Panc1 (cell line): ENCODE results near the gene PLCD3. TPM values are rescaled to one million over a fixed set of nuclear protein-coding genes. Genes with fewer than 3 reads are reported as not detected.

Experiments used
- ATAC-seq: fragments of 200-7000 bp; cut with Tn5 transposase; 2 replicates; pipeline ENCODE4 v1.9.1; 2020; ENCODE audit warnings: mild to moderate bottlenecking, moderate library complexity
- BruUV-seq: library from RNA; stranded (reverse); fragments of 400-500 nt; replicated peaks from 2 replicates; lab custom pipeline; 2021; lab: Mats Ljungman, UMichigan
- CTCF ChIA-PET: fragments of 300-600 bp; sonication (Branson Sonifier 250); formaldehyde crosslinking; loops from one replicate; lab custom pipeline; 2022; ENCODE audit warnings: antibody characterized with exemption; lab: Charles Lee
- POLR2A ChIA-PET: fragments of 300-600 bp; sonication (Branson Sonifier 250); formaldehyde crosslinking; loops from one replicate; lab custom pipeline; 2022; ENCODE audit warnings: antibody characterized with exemption; lab: Charles Lee
- DNase-seq: peaks from one replicate; pipeline ENCODE4 v3.0.0-alpha.2; 2010; ENCODE audit warnings: low read depth, low spot score
- H3K27ac ChIP-seq: 2 replicates; pipeline ENCODE4 v1.5.1; 2011; ENCODE audit warnings: mild to moderate bottlenecking, low read length, inconsistent platforms
- H3K27me3 ChIP-seq: fragments of 200-500 bp; sonication (Bioruptor generic); 2 replicates; pipeline ENCODE4 v1.6.0; 2014; ENCODE audit warnings: low read length, inconsistent platforms; ENCODE audit not compliant: control insufficient read depth, insufficient read depth
- H3K36me3 ChIP-seq: fragments of 200-500 bp; sonication (Bioruptor generic); 2 replicates; pipeline ENCODE4 v1.5.1; 2014; ENCODE audit warnings: inconsistent platforms, mild to moderate bottlenecking, low read length, moderate library complexity; ENCODE audit not compliant: control insufficient read depth, insufficient read depth
- H3K4me1 ChIP-seq: 2 replicates; pipeline ENCODE4 v1.5.1; 2011; ENCODE audit warnings: inconsistent platforms, mild to moderate bottlenecking, low read length, moderate library complexity; ENCODE audit not compliant: control insufficient read depth, insufficient read depth
- H3K4me3 ChIP-seq, 2 experiments: 2 replicates each; pipeline ENCODE4 v1.5.1; 2011 to 2012; ENCODE audit warnings: low read depth in 2 of 2, low read length in 2 of 2, mild to moderate bottlenecking in 2 of 2, inconsistent platforms in 1 of 2, moderate library complexity in 1 of 2
- H3K9me3 ChIP-seq: fragments of 200-500 bp; sonication (Bioruptor generic); 2 replicates; pipeline ENCODE4 v1.5.1; 2014; ENCODE audit warnings: low read depth, mild to moderate bottlenecking, inconsistent platforms, low read length, moderate library complexity; ENCODE audit not compliant: control insufficient read depth, insufficient read depth
- POLR2AphosphoS5 ChIP-seq: IDR thresholded peaks from 2 replicates; pipeline ENCODE4 v1.6.1; 2012; ENCODE audit warnings: mild to moderate bottlenecking, low read depth, low read length, moderate library complexity
- SIN3A ChIP-seq: IDR thresholded peaks from 2 replicates; pipeline ENCODE4 v1.6.1; 2012; ENCODE audit warnings: low read depth, mild to moderate bottlenecking, low read length, moderate library complexity, borderline replicate concordance; ENCODE audit not compliant: insufficient read depth
- TCF7L2 ChIP-seq: IDR thresholded peaks from 2 replicates; pipeline ENCODE4 v1.6.1; 2011; ENCODE audit warnings: mild to moderate bottlenecking, low read depth, low read length, inconsistent platforms
- in situ Hi-C: cut with HindIII; loops from 2 replicates; pipeline ENCODE4 v1.10.0; 2016; ENCODE audit warnings: low sequenced_read_pairs, low pct_unique_long_range_greater_than_20kb
- intact Hi-C: fragments of 100-400 bp; cut with micrococcal nuclease; formaldehyde crosslinking; loops from one replicate; pipeline ENCODE4 v1.10.0; 2022; ENCODE audit not compliant: unreplicated experiment
- total RNA-seq: library from RNA; stranded (reverse); gene quantifications from one replicate; pipeline ENCODE4 v1.2.1, GENCODE V29; 2021; ENCODE audit not compliant: unreplicated experiment
- TF ChIP-seq, protein P1 (sequence below): fragments of 450-650 bp; IDR thresholded peaks from 2 replicates; pipeline ENCODE4 v1.5.1; 2017; ENCODE audit warnings: mild to moderate bottlenecking
- TF ChIP-seq, protein P2 (sequence below), 2 experiments: IDR thresholded peaks; 2 replicates each; pipeline ENCODE4 v1.6.1; 2011 to 2012; ENCODE audit warnings: low read depth in 2 of 2, control low read depth in 1 of 2, low read length in 1 of 2, mild to moderate bottlenecking in 1 of 2, moderate library complexity in 1 of 2; ENCODE audit not compliant: insufficient read depth in 1 of 2

PLCD3 gene
- total RNA-seq, 1 experiment from 2014 or later: 125 TPM

DNA sequence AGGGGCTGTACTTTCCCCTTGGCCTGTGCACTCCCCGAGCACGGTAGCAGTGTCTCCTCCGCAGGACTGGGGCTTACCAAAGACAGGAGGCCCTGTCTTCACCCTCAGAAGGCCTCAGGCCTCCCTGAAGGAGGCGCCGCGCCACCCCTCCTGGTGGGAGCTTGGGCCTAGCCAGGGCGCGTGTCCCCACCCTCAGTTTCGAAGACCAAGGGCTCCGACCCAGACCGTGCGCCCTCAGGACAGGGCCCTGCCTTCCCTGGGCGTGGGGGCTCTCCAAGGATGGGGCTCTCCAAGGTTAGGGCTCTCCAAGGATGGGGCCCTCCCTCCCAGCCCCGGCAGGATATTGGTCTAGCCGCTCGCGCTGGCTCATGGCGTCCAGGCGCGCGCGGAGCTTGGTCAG is 11.8 kb downstream of the PLCD3 start:
- no peaks in the 10 kb centered on the region for H3K36me3 ChIP-seq
- in situ Hi-C loops (no loop called here), intact Hi-C loops (no loop called here)
- DNase-seq (no peak), ATAC-seq (no peak)
- ChIA-PET CTCF (no interaction called here), POLR2A (no interaction called here)
- H3K27me3 ChIP-seq: no peaks in the 10 kb centered on the region
- no peaks in the 10 kb centered on the region for H3K9me3 ChIP-seq
- no peak overlapping the region for H3K27ac ChIP-seq
- BruUV-seq: no TSS peak
- no peak for TF ChIP-seq TCF7L2
- TF ChIP-seq SIN3A: no peak
- no peak for TF ChIP-seq POLR2AphosphoS5
- TF ChIP-seq, protein P1, sequence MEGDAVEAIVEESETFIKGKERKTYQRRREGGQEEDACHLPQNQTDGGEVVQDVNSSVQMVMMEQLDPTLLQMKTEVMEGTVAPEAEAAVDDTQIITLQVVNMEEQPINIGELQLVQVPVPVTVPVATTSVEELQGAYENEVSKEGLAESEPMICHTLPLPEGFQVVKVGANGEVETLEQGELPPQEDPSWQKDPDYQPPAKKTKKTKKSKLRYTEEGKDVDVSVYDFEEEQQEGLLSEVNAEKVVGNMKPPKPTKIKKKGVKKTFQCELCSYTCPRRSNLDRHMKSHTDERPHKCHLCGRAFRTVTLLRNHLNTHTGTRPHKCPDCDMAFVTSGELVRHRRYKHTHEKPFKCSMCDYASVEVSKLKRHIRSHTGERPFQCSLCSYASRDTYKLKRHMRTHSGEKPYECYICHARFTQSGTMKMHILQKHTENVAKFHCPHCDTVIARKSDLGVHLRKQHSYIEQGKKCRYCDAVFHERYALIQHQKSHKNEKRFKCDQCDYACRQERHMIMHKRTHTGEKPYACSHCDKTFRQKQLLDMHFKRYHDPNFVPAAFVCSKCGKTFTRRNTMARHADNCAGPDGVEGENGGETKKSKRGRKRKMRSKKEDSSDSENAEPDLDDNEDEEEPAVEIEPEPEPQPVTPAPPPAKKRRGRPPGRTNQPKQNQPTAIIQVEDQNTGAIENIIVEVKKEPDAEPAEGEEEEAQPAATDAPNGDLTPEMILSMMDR: no peak
- TF ChIP-seq, protein P2, sequence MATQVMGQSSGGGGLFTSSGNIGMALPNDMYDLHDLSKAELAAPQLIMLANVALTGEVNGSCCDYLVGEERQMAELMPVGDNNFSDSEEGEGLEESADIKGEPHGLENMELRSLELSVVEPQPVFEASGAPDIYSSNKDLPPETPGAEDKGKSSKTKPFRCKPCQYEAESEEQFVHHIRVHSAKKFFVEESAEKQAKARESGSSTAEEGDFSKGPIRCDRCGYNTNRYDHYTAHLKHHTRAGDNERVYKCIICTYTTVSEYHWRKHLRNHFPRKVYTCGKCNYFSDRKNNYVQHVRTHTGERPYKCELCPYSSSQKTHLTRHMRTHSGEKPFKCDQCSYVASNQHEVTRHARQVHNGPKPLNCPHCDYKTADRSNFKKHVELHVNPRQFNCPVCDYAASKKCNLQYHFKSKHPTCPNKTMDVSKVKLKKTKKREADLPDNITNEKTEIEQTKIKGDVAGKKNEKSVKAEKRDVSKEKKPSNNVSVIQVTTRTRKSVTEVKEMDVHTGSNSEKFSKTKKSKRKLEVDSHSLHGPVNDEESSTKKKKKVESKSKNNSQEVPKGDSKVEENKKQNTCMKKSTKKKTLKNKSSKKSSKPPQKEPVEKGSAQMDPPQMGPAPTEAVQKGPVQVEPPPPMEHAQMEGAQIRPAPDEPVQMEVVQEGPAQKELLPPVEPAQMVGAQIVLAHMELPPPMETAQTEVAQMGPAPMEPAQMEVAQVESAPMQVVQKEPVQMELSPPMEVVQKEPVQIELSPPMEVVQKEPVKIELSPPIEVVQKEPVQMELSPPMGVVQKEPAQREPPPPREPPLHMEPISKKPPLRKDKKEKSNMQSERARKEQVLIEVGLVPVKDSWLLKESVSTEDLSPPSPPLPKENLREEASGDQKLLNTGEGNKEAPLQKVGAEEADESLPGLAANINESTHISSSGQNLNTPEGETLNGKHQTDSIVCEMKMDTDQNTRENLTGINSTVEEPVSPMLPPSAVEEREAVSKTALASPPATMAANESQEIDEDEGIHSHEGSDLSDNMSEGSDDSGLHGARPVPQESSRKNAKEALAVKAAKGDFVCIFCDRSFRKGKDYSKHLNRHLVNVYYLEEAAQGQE (IDR thresholded peaks at IDR 0.05; ENCODE audit: insufficient read depth in 1 of 2, low read depth in 2 of 2, low read length in 1 of 2): no peak
- peaks cover 29% of the 10 kb centered on the region for H3K4me1 ChIP-seq
- no peak overlapping the region for H3K4me3 ChIP-seq

DNA sequence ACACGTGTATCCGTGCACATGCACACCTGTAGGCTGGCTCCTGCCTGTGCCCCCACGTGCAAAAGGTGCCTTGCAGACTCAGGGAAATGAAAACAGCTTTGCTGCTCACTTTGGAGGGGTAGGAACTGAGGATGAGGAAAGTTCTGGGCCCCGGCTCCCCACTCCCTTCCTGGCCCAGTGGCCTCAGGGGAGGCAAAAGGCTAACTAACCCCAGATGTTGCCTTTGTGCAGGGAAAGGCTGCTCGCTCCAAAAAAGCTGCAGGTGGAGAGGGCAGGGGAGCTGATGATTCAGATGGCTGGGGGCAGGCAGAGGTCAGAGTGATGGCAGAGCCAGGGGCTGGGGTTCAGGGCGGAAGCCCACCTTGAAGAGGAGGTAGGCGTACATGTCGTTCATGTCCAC is 12.4 kb downstream of the PLCD3 start:
- ChIA-PET CTCF (no interaction called here), POLR2A (no interaction called here)
- TF ChIP-seq SIN3A: no peak
- no peak for TF ChIP-seq TCF7L2
- no peak for TF ChIP-seq POLR2AphosphoS5
- TF ChIP-seq, protein P1: no peak
- TF ChIP-seq, protein P2 (IDR thresholded peaks at IDR 0.05; ENCODE audit: insufficient read depth in 1 of 2, low read depth in 2 of 2, low read length in 1 of 2): no peak
- Histone ChIP-seq H3K9me3 (no peaks in the 10 kb centered on the region), H3K36me3 (no peaks in the 10 kb centered on the region), H3K4me1 (peaks cover 29% of the 10 kb centered on the region), H3K27me3 (no peaks in the 10 kb centered on the region), H3K27ac (no peak overlapping the region), H3K4me3 (no peak overlapping the region)
- DNase-seq (no peak), ATAC-seq (no peak)
- BruUV-seq: no TSS peak
- intact Hi-C loops: no loop called here
- in situ Hi-C loops: no loop called here
